Kidney (tissue), 14 donors: ENCODE data around the gene NME7. TPM values are rescaled to one million over a fixed set of nuclear protein-coding genes. Genes with fewer than 3 reads are reported as not detected.

ENCODE experiments used
- DNase-seq, 5 donors: peaks; one replicate each; pipeline ENCODE4 v3.0.0-alpha.2; 2013 to 2020
- FAIRE-seq: peaks from 2 replicates; lab custom pipeline; 2012; peaks lifted over from hg19 to GRCh38; lab: Jason Lieb, UNC
- H3K27ac ChIP-seq, 2 donors: one replicate each; pipeline ENCODE4 v1.7.0; 2013; ENCODE audit warnings: low read depth in 2 of 2, low read length in 2 of 2, inconsistent platforms in 1 of 2
- H3K27me3 ChIP-seq: one replicate; pipeline ENCODE4 v1.7.1; 2013; ENCODE audit warnings: low read length, inconsistent platforms; ENCODE audit not compliant: control insufficient read depth, insufficient read depth
- H3K36me3 ChIP-seq, 3 donors: one replicate each; pipeline versions ENCODE4 v1.7.0 to v1.7.1; 2013; ENCODE audit warnings: low read length in 3 of 3, control low read depth in 1 of 3, inconsistent platforms in 1 of 3; ENCODE audit not compliant: insufficient read depth in 3 of 3, control insufficient read depth in 2 of 3
- H3K4me1 ChIP-seq, 3 donors: one replicate each; pipeline versions ENCODE4 v1.7.0 to v1.7.1; 2013; ENCODE audit warnings: low read length in 3 of 3, inconsistent platforms in 1 of 3, low read depth in 1 of 3; ENCODE audit not compliant: control insufficient read depth in 2 of 3, insufficient read depth in 2 of 3
- H3K4me3 ChIP-seq, 3 donors: one replicate each; pipeline versions ENCODE4 v1.7.0 to v1.8.1; 2013; ENCODE audit warnings: low read length in 3 of 3, control low read depth in 1 of 3, inconsistent platforms in 1 of 3
- H3K9ac ChIP-seq, 3 donors: one replicate each; pipeline versions ENCODE4 v1.7.0 to v1.7.1; 2013; ENCODE audit warnings: low read length in 3 of 3, control low read depth in 1 of 3, inconsistent platforms in 1 of 3
- H3K9me3 ChIP-seq, 3 donors: one replicate each; pipeline versions ENCODE4 v1.7.0 to v1.7.1; 2013; ENCODE audit warnings: low read length in 3 of 3, control low read depth in 1 of 3, inconsistent platforms in 1 of 3; ENCODE audit not compliant: control insufficient read depth in 2 of 3, insufficient read depth in 1 of 3
- CTCF ChIP-seq: IDR thresholded peaks from 3 replicates; pipeline ENCODE4 v1.5.1; 2012; ENCODE audit warnings: mild to moderate bottlenecking, moderate library complexity, borderline replicate concordance; ENCODE audit not compliant: insufficient read depth; ENCODE audit errors: extremely low read depth
- intact Hi-C: fragments of 100-400 bp; cut with DNase I; formaldehyde crosslinking; loops from one replicate; pipeline ENCODE4 v1.11.1; 2022
- polyA plus RNA-seq: library from polyadenylated mRNA; stranded (reverse); fragments of 350-450 nt; fragmentation: Illumina TruSeq; extraction: RNeasy Lipid Tissue Mini Kit (QIAGEN cat#74804); gene quantifications from one replicate; pipeline ENCODE4 v1.2.3, GENCODE V29; 2014; ENCODE audit warnings: low read depth, low replicate concordance; ENCODE audit not compliant: insufficient read depth
- total RNA-seq: library from RNA; stranded (reverse); fragmentation: NEBNext Ultra II Directional; extraction: Animal tissue kit (Norgen Biotek cat#: 25700); gene quantifications from one replicate; pipeline ENCODE4 v1.2.1, GENCODE V29; 2021
- donor health status: control.
- donor health status: control.
- donor health status: control.
- donor health status: control.
- donor health status: control.
- donor health status: DM: yes; HTN: yes; CAD: no.
- donor health status: Normal renal cell carcinoma (clear cell type).

NME7 gene
- total and polyA plus RNA-seq, 2 donors from 2014 or later = 13.7 to 31.9 TPM

DNA sequence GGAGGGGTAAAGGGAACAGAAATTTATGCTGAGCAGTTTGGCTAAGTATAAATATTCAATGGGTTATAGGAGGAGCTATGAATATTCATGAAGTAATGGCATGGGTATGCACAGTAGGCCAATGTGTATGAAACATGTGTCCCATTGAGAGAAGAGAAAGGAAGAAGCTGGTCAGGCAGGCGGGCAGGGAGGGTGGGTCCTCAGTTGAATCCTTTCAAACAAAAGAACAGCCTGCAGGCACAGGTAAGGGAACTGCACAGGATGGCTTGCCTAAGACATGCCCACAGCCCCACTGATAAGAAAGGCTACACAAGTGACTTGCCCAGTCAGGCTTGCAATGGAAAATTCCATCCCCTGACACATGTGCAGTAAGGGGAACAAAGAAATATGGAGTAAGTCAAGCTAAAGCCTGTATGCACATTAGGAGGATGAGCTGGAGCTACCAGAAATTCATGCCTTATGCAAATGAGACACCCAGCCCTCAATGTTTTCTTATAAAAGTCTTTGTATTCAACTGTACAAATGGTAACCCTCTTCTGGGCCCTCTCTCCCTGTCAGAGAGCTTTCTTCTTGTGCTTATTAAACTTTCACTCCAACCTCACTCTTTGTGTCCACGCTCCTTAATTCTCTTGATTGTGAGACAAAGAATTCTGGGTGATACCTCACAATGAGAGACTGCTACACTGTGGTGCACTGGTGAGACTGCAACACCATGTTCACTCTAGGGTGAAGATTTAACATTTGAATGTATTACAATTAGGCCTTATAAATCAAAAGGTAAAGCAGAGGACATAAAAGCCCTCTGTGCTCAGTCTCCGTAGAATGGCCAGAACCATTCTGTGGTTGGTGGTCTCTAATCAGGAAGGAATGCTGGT, 164.6 kb downstream of the NME7 start:
- Histone ChIP-seq H3K27me3 (no peaks in the 10 kb centered on the region), H3K4me1 (no peaks in the 10 kb centered on the region), H3K27ac (no peak overlapping the region), H3K9ac (no peak overlapping the region), H3K9me3 (no peaks in the 10 kb centered on the region), H3K36me3 (no peaks in the 10 kb centered on the region), H3K4me3 (no peak overlapping the region)
- FAIRE-seq (no peak), DNase-seq (no peak)
- intact Hi-C loops = no loop called here
- TF ChIP-seq CTCF = no peak

- Histone ChIP-seq H3K27me3 (no peaks in the 10 kb centered on the region), H3K36me3 (no peaks in the 10 kb centered on the region), H3K9ac (no peak overlapping the region), H3K9me3 (no peaks in the 10 kb centered on the region), H3K4me1 (no peaks in the 10 kb centered on the region), H3K4me3 (no peak overlapping the region), H3K27ac (no peak overlapping the region)
- no peak for TF ChIP-seq CTCF
- DNase-seq = no peak
- FAIRE-seq = no peak
- intact Hi-C loops = no loop called here
Observed at GRCh38 chr1:169201084-169201619, 166.4 kb downstream of the NME7 start.

DNA sequence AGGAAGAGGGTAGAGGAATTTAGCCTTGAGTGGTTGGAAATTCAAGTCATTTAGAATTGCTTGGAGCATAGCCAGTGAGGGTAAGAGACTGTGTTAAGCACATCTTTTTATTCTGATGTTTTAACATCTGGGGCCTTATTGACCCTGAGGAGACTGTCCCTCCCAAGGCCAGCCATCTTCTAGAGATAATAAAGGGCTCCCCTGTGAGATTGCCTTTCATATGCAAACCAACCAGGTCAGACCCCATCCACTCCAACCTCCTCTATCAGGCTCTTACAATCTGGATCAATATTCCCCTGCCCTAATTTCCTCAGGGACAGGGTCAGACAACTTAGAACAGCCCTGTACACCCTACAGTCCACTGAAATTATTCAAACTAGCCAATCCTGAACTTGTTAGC, 167.3 kb downstream of the NME7 start:
- DNase-seq (no peak), FAIRE-seq (no peak)
- Histone ChIP-seq H3K27ac (no peak overlapping the region), H3K4me3 (no peak overlapping the region), H3K36me3 (no peaks in the 10 kb centered on the region), H3K9me3 (no peaks in the 10 kb centered on the region), H3K4me1 (no peaks in the 10 kb centered on the region), H3K27me3 (no peaks in the 10 kb centered on the region), H3K9ac (no peak overlapping the region)
- intact Hi-C loops = no loop called here
- no peak for TF ChIP-seq CTCF
